Dendritic cell treated with granulocyte-macrophage colony-stimulating factor and Interleukin-4, amounts not matched to agents 40 ng/mL and 50 ng/mL, for 4 days (primary cell): Measurements from ENCODE around the gene NOTUM.
"Not testable (repeated sequence)": the region's sequence is repeated elsewhere in the genome, so short reads cannot be mapped to it uniquely, and the experiment has no call there.

ENCODE experiments used
- H3K27ac Mint-ChIP-seq: one replicate; pipeline ENCODE4 v1.8.0; 2022; ENCODE audit warnings: mild to moderate bottlenecking, mixed read lengths
- H3K27me3 Mint-ChIP-seq: one replicate; pipeline ENCODE4 v1.8.0; 2022; ENCODE audit warnings: mild to moderate bottlenecking, mixed read lengths
- H3K36me3 Mint-ChIP-seq: one replicate; pipeline ENCODE4 v1.8.0; 2022; ENCODE audit warnings: low read depth, mixed read lengths
- H3K4me1 Mint-ChIP-seq: one replicate; pipeline ENCODE4 v1.8.0; 2022; ENCODE audit warnings: low read depth, mixed read lengths
- H3K4me3 Mint-ChIP-seq: one replicate; pipeline ENCODE4 v1.8.0; 2022; ENCODE audit warnings: mild to moderate bottlenecking, moderate library complexity, mixed read lengths
- H3K9me3 Mint-ChIP-seq: one replicate; pipeline ENCODE4 v1.8.0; 2022; ENCODE audit warnings: mixed read lengths
- intact Hi-C: fragments of 100-400 bp; cut with micrococcal nuclease; formaldehyde crosslinking; loops from one replicate; pipeline ENCODE4 v1.15.0; 2022

NOTUM gene

GRCh38 chr17:81991684-81992305 is 30.8 kb upstream of the NOTUM start:
- no peaks in the 10 kb centered on the region for H3K27me3 Mint-ChIP-seq
- no peak overlapping the region for H3K27ac Mint-ChIP-seq
- H3K9me3 Mint-ChIP-seq: no peaks in the 10 kb centered on the region
- intact Hi-C loops: no loop called here
- H3K36me3 Mint-ChIP-seq: peaks cover 87% of the 10 kb centered on the region
- H3K4me3 Mint-ChIP-seq: no peak overlapping the region
- no peaks in the 10 kb centered on the region for H3K4me1 Mint-ChIP-seq

GRCh38 chr17:81990836-81991683 is 30.1 kb upstream of the NOTUM start:
- Mint-ChIP-seq H3K4me3 (no peak overlapping the region), H3K36me3 (peaks cover 87% of the 10 kb centered on the region), H3K27ac (no peak overlapping the region), H3K9me3 (no peaks in the 10 kb centered on the region), H3K27me3 (no peaks in the 10 kb centered on the region), H3K4me1 (no peaks in the 10 kb centered on the region)
- intact Hi-C loops: no loop called here

- Mint-ChIP-seq H3K4me3 (no peak overlapping the region), H3K36me3 (peaks cover 96% of the 10 kb centered on the region), H3K27me3 (no peaks in the 10 kb centered on the region), H3K27ac (no peak overlapping the region), H3K4me1 (peaks cover 18% of the 10 kb centered on the region), H3K9me3 (no peaks in the 10 kb centered on the region)
- intact Hi-C loops: no loop called here
Observed at GRCh38 chr17:81987161-81987770, 26.3 kb upstream of the NOTUM start.

- intact Hi-C loops: no loop called here
- no peak overlapping the region for H3K27ac Mint-ChIP-seq
- H3K4me3 Mint-ChIP-seq: no peak overlapping the region
- H3K36me3 Mint-ChIP-seq: peaks cover 95% of the 10 kb centered on the region
- no peaks in the 10 kb centered on the region for H3K27me3 Mint-ChIP-seq
- no peaks in the 10 kb centered on the region for H3K9me3 Mint-ChIP-seq
- H3K4me1 Mint-ChIP-seq: peaks cover 18% of the 10 kb centered on the region
Observed at GRCh38 chr17:81986606-81987005, 25.6 kb upstream of the NOTUM start.

- Mint-ChIP-seq H3K9me3 (no peaks in the 10 kb centered on the region), H3K27ac (no peak overlapping the region), H3K36me3 (peaks cover 89% of the 10 kb centered on the region), H3K4me3 (no peak overlapping the region), H3K27me3 (no peaks in the 10 kb centered on the region), H3K4me1 (peaks cover 28% of the 10 kb centered on the region)
- intact Hi-C loops: no loop called here
Observed at GRCh38 chr17:81984773-81985410, 23.9 kb upstream of the NOTUM start.

GRCh38 chr17:81983639-81984373 is 22.8 kb upstream of the NOTUM start:
- peaks cover 89% of the 10 kb centered on the region for H3K36me3 Mint-ChIP-seq
- no peak overlapping the region for H3K4me3 Mint-ChIP-seq
- H3K9me3 Mint-ChIP-seq: no peaks in the 10 kb centered on the region
- peaks cover 39% of the 10 kb centered on the region for H3K4me1 Mint-ChIP-seq
- H3K27ac Mint-ChIP-seq: peak overlapping the region; percentile 69
- intact Hi-C loops: no loop called here
- no peaks in the 10 kb centered on the region for H3K27me3 Mint-ChIP-seq

- intact Hi-C loops: no loop called here
- Mint-ChIP-seq H3K27me3 (no peaks in the 10 kb centered on the region), H3K4me3 (no peak overlapping the region), H3K27ac (peak overlapping the region; percentile 69), H3K4me1 (peaks cover 46% of the 10 kb centered on the region), H3K9me3 (no peaks in the 10 kb centered on the region), H3K36me3 (peaks cover 87% of the 10 kb centered on the region)
Observed at GRCh38 chr17:81983011-81983638, 22.1 kb upstream of the NOTUM start.

GRCh38 chr17:81981511-81981910 is 20.5 kb upstream of the NOTUM start:
- Mint-ChIP-seq H3K36me3 (peaks cover 77% of the 10 kb centered on the region), H3K4me1 (peaks cover 55% of the 10 kb centered on the region)
- H3K4me3 Mint-ChIP-seq, H3K27ac Mint-ChIP-seq, H3K9me3 Mint-ChIP-seq, intact Hi-C loops, H3K27me3 Mint-ChIP-seq: not testable (repeated sequence)

GRCh38 chr17:81980707-81981343 is 19.8 kb upstream of the NOTUM start:
- H3K27ac Mint-ChIP-seq: peak overlapping the region; percentile 51
- peaks cover 70% of the 10 kb centered on the region for H3K36me3 Mint-ChIP-seq

GRCh38 chr17:81980122-81980521 is 19.1 kb upstream of the NOTUM start:
- intact Hi-C loops: no loop called here
- Mint-ChIP-seq H3K4me3 (no peak overlapping the region), H3K27ac (peak overlapping the region; percentile 51), H3K9me3 (no peaks in the 10 kb centered on the region), H3K27me3 (peaks cover 7% of the 10 kb centered on the region), H3K4me1 (peaks cover 61% of the 10 kb centered on the region), H3K36me3 (peaks cover 63% of the 10 kb centered on the region)

More at GRCh38 chr17:81980707-81981343, 19.8 kb upstream of the NOTUM start:
- H3K4me1 Mint-ChIP-seq: peaks cover 61% of the 10 kb centered on the region
- peaks cover 5% of the 10 kb centered on the region for H3K27me3 Mint-ChIP-seq
- no peak overlapping the region for H3K4me3 Mint-ChIP-seq
- no peaks in the 10 kb centered on the region for H3K9me3 Mint-ChIP-seq
- intact Hi-C loops: no loop called here

GRCh38 chr17:81978524-81979298 is 17.7 kb upstream of the NOTUM start:
- H3K4me1 Mint-ChIP-seq: peaks cover 62% of the 10 kb centered on the region
- peaks cover 49% of the 10 kb centered on the region for H3K36me3 Mint-ChIP-seq
- intact Hi-C loops: no loop called here
- peak overlapping the region; percentile 97 for H3K4me3 Mint-ChIP-seq
- H3K27ac Mint-ChIP-seq: peak overlapping the region; percentile 98
- H3K27me3 Mint-ChIP-seq: peaks cover 14% of the 10 kb centered on the region
- no peaks in the 10 kb centered on the region for H3K9me3 Mint-ChIP-seq

GRCh38 chr17:81977211-81977808 is 16.3 kb upstream of the NOTUM start, which contains the start of gene ASPSCR1:
Gene ASPSCR1, plus strand, starts transcription at chr17:81977629. Its CDS starts 18 bp downstream, at chr17:81977647.
- Mint-ChIP-seq H3K9me3 (no peaks in the 10 kb centered on the region), H3K27ac (peak within 1 kb of the TSS; percentile 98), H3K4me1 (peaks cover 55% of the 10 kb centered on the region), H3K27me3 (peaks cover 16% of the 10 kb centered on the region), H3K36me3 (peaks cover 38% of the 10 kb centered on the region), H3K4me3 (peak within 1 kb of the TSS; percentile 97)
- intact Hi-C loops: no loop called here
